Smooth muscle cell (in vitro differentiated cells): ENCODE results near the gene ADGRG4. TPM values are rescaled to one million over a fixed set of nuclear protein-coding genes. Genes with fewer than 3 reads are reported as not detected.

Experiments
- DNase-seq: peaks from one replicate; lab custom pipeline; 2025; ENCODE audit not compliant: unreplicated experiment; lab: John Stamatoyannopoulos, UW
- H2AFZ ChIP-seq: fragments of 200-600 bp; sonication (generic); 2 replicates; pipeline ENCODE4 v1.6.0; 2016; ENCODE audit warnings: antibody characterized with exemption, low read depth, mild to moderate bottlenecking
- H3F3A ChIP-seq: fragments of 200-600 bp; sonication (generic); 2 replicates; pipeline ENCODE4 v1.6.0; 2017; ENCODE audit warnings: antibody characterized with exemption, low read depth
- H3K27ac ChIP-seq: fragments of 200-600 bp; sonication (generic); 2 replicates; pipeline ENCODE4 v1.5.1; 2016; ENCODE audit warnings: low read depth, mild to moderate bottlenecking
- H3K27me3 ChIP-seq: fragments of 200-600 bp; sonication (generic); 2 replicates; pipeline ENCODE4 v1.6.1; 2016; ENCODE audit warnings: low read depth, mild to moderate bottlenecking
- H3K36me3 ChIP-seq: fragments of 200-600 bp; sonication (generic); 2 replicates; pipeline ENCODE4 v1.5.1; 2016; ENCODE audit warnings: low read depth
- H3K4me1 ChIP-seq: fragments of 200-600 bp; sonication (generic); 2 replicates; pipeline ENCODE4 v1.5.1; 2016; ENCODE audit warnings: low read depth
- H3K4me2 ChIP-seq: fragments of 200-600 bp; sonication (generic); 2 replicates; pipeline ENCODE4 v1.6.0; 2016; ENCODE audit warnings: mild to moderate bottlenecking
- H3K4me3 ChIP-seq: fragments of 200-600 bp; sonication (generic); 2 replicates; pipeline ENCODE4 v1.5.1; 2016; ENCODE audit warnings: mild to moderate bottlenecking
- H3K79me2 ChIP-seq: fragments of 200-600 bp; sonication (generic); 2 replicates; pipeline ENCODE4 v1.6.0; 2016; ENCODE audit warnings: low read depth, mild to moderate bottlenecking
- H3K9ac ChIP-seq: fragments of 200-600 bp; sonication (generic); 2 replicates; pipeline ENCODE4 v1.6.0; 2016; ENCODE audit warnings: low read depth
- H3K9me3 ChIP-seq: fragments of 200-600 bp; sonication (generic); replicated peaks from 2 replicates; pipeline ENCODE4 v1.5.1; 2016; ENCODE audit warnings: low read depth
- H4K20me1 ChIP-seq: fragments of 200-600 bp; sonication (generic); 2 replicates; pipeline ENCODE4 v1.6.0; 2016; ENCODE audit warnings: low read depth
- WGBS: methylation state at CpG from one replicate; pipeline ENCODE4 v1.1.7; 2016; ENCODE audit warnings: low lambda C conversion rate; 5-methylcytosine and 5-hydroxymethylcytosine counted together
- polyA plus RNA-seq: library from polyadenylated mRNA; unstranded; fragments of >200 nt; fragmentation: Nextera tagmentation; extraction: Ambion mirVana; gene quantifications from 2 replicates; pipeline ENCODE4 v1.2.1, GENCODE V29; 2016
- total RNA-seq: library from RNA; depleted of rRNA; stranded (reverse); fragments of >200 nt; gene quantifications from 2 replicates; pipeline ENCODE4 v1.2.3, GENCODE V29; 2014
- TF ChIP-seq, protein P1 (sequence below): fragments of 200-600 bp; sonication (generic); IDR thresholded peaks from 2 replicates; pipeline ENCODE4 v1.5.1; 2017; ENCODE audit warnings: borderline replicate concordance, mild to moderate bottlenecking, antibody characterized with exemption; ENCODE audit not compliant: insufficient read depth, poor library complexity, severe bottlenecking

The ADGRG4 gene
- total and polyA plus RNA-seq, 2 experiments from 2014 or later: not detected

DNA sequence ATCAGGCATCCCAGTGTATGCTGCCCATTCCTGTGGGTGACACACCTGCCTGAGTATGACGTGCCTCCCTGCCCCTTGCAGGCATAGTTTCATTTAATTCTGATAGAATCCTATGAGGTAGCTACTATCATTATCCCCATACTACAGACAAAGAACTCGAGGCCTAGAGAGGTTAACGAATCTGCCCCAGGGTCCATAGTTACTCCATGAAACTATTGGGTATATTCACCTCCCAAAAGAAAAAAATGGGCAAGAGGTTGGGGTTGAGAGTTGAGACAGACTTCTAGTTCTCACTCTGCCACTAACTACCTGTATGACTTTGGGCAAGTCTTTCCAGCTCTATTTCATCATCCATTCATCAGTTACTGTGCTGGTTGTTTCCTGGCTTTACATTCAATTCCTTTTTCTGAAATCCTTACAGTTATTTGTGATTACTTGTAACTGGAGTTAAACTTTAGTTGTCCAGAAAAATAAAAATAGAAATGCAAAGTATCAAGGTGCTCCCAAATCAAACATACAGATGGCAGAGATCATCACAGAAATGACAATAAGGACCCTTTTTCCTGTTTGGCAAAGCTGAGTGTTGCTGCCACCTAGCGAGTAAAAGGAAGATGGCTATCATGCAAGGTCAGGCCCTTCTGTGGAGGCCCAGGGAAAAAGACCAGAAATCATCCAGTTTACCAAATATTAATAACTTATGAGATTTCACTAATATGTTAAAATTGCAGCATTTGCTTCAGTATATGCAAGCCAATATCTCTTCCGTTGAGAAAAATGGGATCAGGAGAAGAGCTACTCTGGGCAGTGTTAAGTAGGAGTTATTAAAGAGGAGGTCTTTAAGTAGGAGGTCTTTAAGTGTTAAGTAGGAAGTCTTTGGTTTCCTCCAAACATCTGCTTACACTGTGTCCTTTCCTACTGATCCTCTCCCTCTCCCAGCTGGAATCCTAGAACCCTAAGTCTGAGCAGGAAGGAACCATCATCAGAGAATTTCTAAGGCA is 32.4 kb upstream of the ADGRG4 start:
- WGBS: 46% methylated on average over 5 of the region's 5 CpGs
- H3K4me1 ChIP-seq: no peaks in the 10 kb centered on the region
- H4K20me1 ChIP-seq: no peaks in the 10 kb centered on the region
- H3K27me3 ChIP-seq: no peaks in the 10 kb centered on the region
- no peak overlapping the region for H3K9ac ChIP-seq
- no peaks in the 10 kb centered on the region for H3K79me2 ChIP-seq
- TF ChIP-seq, protein P1, sequence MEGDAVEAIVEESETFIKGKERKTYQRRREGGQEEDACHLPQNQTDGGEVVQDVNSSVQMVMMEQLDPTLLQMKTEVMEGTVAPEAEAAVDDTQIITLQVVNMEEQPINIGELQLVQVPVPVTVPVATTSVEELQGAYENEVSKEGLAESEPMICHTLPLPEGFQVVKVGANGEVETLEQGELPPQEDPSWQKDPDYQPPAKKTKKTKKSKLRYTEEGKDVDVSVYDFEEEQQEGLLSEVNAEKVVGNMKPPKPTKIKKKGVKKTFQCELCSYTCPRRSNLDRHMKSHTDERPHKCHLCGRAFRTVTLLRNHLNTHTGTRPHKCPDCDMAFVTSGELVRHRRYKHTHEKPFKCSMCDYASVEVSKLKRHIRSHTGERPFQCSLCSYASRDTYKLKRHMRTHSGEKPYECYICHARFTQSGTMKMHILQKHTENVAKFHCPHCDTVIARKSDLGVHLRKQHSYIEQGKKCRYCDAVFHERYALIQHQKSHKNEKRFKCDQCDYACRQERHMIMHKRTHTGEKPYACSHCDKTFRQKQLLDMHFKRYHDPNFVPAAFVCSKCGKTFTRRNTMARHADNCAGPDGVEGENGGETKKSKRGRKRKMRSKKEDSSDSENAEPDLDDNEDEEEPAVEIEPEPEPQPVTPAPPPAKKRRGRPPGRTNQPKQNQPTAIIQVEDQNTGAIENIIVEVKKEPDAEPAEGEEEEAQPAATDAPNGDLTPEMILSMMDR: peak; percentile 53
- no peaks in the 10 kb centered on the region for H3F3A ChIP-seq
- no peak overlapping the region for H3K27ac ChIP-seq
- no peak for DNase-seq
- no peak overlapping the region for H3K4me2 ChIP-seq
- H2AFZ ChIP-seq: no peak overlapping the region
- H3K36me3 ChIP-seq: no peaks in the 10 kb centered on the region
- no peak overlapping the region for H3K4me3 ChIP-seq
- H3K9me3 ChIP-seq: no peaks in the 10 kb centered on the region

DNA sequence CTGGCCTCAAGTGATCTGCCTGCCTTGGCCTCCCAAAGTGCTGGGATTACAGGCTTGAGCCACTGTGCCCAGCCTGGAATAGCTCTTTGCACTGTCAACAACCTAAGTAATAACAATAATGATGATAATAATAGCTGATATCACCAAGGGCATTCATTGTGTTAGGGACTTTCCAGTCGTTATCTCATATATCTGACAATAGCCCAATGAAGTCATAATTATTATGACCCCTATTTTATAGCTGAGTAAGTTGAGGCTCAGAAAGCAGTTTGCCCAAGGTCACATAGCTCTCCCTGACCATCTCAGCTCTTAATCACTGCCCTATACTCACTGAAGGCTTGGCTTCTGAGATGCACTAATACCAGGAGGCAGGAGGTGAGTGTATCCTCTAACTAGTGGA is 30.8 kb upstream of the ADGRG4 start:
- Histone ChIP-seq H3K27ac (no peak overlapping the region), H3K4me2 (no peak overlapping the region), H2AFZ (no peak overlapping the region), H3K9ac (no peak overlapping the region), H3K36me3 (no peaks in the 10 kb centered on the region), H3F3A (no peaks in the 10 kb centered on the region), H3K27me3 (no peaks in the 10 kb centered on the region), H3K4me3 (no peak overlapping the region), H3K9me3 (no peaks in the 10 kb centered on the region), H3K4me1 (no peaks in the 10 kb centered on the region), H3K79me2 (no peaks in the 10 kb centered on the region), H4K20me1 (no peaks in the 10 kb centered on the region)
- TF ChIP-seq, protein P1: no peak
- 75% methylated on average over 1 of the region's 1 CpG for WGBS
- no peak for DNase-seq

DNA sequence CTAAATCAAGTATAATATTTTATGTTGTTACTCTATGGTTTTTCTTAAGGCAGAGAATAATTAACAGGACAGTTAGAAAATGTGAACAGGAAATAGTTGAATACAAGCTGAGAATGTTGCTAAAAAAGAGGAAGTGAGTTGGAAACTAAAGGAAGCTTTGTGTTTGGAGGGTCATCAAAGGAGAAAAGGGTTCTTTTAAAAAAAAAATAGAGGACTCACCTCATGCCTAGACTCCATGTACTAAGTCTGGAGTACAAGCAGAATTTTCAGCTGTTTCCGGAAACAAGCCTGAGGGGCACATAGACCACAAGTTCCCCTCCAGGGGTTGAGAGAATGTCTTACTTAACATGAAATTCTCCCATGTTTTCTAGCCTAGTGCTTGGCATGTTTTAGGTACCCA is 29.5 kb upstream of the ADGRG4 start:
- H3F3A ChIP-seq: no peaks in the 10 kb centered on the region
- no peak overlapping the region for H3K4me3 ChIP-seq
- H3K27me3 ChIP-seq: no peaks in the 10 kb centered on the region
- no peak for DNase-seq
- H3K9ac ChIP-seq: no peak overlapping the region
- no peaks in the 10 kb centered on the region for H4K20me1 ChIP-seq
- WGBS: 77% methylated on average over 1 of the region's 1 CpG
- no peaks in the 10 kb centered on the region for H3K9me3 ChIP-seq
- TF ChIP-seq, protein P1: no peak
- H3K36me3 ChIP-seq: no peaks in the 10 kb centered on the region
- H3K79me2 ChIP-seq: no peaks in the 10 kb centered on the region
- H2AFZ ChIP-seq: no peak overlapping the region
- no peaks in the 10 kb centered on the region for H3K4me1 ChIP-seq
- H3K4me2 ChIP-seq: no peak overlapping the region
- H3K27ac ChIP-seq: no peak overlapping the region
